Activated naive CD4-positive, alpha-beta T cell (primary cell): ENCODE data around the gene VARS2.

Source experiments
- DNase-seq, 4 experiments: peaks; one replicate each; lab custom pipeline; 2025; lab: John Stamatoyannopoulos, UW

VARS2 gene

DNA sequence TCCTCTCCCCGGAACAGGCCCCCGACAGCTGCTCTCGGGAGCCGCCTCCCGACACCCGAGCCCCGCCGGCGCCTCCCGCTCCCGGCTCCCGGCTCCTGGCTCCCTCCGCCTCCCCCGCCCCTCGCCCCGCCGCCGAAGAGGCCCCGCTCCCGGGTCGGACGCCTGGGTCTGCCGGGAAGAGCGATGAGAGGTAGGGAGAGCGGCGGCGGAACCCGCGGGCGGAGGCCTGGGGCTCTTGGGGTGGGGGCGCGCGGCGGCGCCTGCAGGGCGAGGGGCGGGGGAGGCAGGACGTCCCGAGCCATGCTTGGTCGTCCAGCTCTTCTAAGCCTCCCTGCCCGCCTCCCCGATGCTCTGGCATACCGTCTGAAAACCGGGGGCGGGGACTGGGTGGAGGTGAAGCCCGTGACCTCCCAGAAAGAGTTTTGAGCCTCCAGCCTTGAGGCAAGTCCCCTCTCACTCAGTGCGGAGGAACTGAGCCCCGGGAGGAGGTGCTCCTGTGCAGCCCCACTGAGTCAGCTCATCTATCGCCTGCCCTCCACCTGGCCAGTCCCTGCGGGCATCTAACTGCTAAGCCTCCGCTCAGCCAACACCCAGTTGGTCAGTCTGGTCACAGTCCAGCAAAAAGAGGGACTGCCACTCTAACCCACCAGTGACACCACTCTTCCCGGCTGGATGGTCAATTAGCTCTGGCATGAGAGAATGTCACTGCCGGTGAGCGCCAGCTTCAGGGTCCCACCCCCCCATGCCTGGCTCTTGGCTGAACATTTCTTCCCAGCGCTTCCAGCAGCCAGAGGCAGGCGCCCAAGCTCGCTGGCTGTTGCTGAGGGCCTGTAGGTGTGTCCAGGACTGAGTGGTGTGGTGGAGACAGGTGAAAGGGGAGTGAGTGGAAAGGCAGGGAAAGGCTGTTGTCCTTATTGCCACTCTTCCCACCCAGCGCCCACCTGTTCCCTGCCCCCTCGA is 29.2 kb upstream of the VARS2 start:
- peak in 1 of 4 experiments; percentile 18 for DNase-seq

DNA sequence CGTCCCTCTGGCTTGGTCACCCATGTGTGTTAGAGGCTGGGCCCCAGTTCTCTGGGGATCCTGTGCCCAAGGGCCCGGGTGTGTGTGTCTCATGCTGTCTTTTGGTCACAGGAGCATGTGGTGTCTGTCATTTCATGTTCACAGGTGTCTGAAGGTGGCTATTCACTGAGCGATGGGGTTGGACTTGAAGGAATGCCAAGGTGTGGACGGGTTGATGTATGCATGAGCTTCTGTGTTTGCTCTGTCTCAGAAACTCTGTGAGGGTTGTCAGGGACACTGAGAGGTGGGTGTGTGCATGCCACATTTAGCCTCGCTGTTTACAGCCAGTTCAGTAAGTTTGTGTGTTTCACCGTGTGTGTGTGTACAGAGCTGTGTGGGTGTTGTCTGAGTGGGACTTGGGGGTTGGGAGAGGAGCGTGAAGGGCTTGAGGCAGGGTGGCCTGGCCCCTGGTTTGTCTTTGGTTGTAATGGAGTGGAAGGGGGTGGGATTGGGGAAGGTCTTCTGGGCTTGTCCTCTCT is 28.5 kb upstream of the VARS2 start:
- DNase-seq = no peak

DNA sequence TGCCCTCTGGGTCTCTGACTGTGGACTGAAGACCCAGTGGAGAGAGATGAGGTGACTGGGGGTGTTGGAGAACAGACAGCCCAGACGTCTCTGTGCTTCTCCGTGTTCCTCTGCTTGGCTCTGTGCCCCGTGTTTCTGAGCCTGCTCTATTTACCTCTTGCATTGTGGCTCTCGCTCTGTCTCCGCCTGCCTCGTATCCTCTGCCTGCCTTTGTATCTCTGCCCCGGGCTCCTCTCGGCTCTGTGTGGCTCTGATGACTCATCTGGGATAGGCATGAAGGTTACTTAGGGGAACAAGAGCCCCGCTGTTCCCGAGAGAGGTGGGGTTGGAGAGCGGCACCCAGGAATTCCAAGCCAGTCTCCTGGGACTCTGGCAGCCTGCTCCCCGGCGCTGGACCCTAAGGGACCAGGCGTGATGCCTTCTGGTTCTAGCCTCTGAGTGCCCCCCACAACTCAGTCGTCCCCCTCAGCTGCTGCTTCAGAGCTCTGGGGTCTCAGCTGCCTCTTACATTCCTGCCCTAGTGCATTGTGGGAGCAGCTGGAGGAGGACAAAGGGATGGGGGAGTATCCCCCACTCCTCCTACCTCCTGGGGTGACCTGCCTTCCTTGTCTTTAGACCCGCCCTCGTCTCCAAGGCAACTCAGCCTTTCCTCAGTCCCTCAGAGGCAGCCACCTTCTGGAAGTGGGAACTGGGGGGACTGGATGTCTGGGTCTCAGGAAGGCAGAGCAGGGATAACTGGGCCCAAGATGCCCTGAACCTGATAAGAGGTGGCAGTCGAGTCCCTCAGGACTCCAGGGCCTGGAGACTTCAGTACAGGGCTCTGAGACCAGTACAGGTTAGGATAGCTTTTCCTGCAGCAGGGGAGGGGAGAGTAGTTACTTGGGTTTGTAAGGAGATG is 27.8 kb upstream of the VARS2 start:
- peak in 2 of 4 experiments; percentile 15 to 36 for DNase-seq

DNA sequence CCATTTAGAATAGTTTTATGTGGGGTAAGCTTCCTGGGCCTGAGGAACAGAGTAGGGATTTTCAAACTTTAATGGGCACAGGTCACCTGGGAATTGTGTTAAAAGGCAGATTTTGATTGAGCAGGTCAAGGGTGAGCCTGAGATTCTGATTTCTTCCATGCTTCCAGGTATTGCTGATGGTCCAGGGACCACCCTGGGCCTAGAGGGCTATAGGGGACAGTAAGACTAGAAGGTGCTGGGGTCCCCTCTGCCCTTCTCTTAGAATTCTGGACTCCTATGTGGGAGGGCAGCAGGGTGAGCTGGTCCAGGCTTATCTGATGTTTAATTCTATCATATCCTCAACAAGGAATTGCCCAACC is 27.2 kb upstream of the VARS2 start:
- DNase-seq = no peak

DNA sequence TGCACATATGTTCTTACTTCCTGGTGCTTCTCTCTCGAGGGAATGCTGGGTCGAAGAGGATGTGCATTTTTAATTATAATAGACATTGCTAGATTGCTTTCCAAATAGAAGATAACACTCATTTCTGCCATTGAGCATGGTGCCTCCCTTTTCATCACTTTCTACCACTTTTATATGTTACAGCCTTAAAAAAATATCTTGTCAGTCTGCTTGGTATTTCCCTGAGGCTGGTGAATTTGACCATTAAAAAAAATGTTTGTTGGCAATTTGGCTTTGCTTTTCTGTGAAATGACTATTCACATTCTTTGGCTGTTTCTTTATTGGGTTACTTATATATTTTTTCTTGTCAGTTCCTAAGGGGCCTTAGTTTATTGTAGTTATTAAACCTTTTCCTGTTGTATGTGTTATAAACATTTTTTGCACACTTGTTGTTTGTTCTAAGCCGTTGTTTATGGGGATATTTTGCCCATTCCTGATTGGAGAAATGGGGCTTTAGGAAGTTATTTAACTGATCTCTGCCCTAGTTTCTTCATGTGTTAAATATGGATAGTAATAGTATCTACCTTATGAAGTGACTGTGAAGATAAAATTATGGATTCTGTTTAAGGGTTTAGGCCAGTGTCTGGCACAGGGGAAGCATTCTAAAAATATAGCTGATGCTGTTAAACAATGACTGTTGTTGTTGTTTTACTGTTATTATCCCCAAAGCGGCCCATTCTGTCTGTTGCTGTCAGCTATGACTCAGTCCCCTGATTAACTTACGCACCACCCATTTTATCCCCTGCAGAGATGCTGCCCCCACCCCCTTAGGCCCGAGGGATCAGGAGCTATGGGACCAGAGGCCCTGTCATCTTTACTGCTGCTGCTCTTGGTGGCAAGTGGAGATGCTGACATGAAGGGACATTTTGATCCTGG is 25.9 kb upstream of the VARS2 start:
- no peak for DNase-seq

DNA sequence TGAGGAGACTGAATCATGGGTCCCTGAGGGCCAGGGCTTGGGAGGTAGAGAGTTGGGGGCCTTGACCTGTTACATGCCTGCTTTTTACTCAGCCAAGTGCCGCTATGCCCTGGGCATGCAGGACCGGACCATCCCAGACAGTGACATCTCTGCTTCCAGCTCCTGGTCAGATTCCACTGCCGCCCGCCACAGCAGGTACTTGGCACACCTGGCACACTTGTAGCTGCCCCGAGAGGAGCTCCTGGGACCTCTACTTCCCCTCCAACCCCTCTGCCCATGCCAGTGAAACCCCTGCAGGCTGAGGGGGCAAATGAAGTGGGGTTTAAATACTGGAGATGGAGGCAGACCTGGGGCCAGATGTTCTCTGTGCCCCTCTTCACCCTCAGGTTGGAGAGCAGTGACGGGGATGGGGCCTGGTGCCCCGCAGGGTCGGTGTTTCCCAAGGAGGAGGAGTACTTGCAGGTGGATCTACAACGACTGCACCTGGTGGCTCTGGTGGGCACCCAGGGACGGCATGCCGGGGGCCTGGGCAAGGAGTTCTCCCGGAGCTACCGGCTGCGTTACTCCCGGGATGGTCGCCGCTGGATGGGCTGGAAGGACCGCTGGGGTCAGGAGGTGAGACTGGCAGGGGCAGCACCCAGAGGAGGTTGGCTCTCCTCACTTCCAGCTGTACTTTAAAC is 25.1 kb upstream of the VARS2 start:
- no peak for DNase-seq

DNA sequence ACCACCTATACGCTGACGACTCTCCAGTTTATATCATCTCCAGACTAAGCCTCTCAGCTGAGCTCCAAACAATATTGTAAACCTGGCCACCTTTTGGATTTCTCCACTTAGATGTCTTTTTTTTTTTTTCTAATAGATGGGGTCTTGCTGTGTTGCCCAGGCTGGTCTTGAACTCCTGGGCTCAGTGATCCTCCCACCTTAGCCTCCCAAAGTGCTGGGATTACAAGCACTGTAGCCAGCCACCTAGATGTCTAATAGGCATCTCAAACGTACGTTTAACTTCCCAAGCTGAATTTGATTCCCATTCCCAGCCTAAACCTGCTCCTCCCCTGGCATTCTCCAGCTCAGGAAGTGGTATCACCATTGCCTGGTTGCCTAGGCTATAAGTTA is 24.5 kb upstream of the VARS2 start:
- no peak for DNase-seq

DNA sequence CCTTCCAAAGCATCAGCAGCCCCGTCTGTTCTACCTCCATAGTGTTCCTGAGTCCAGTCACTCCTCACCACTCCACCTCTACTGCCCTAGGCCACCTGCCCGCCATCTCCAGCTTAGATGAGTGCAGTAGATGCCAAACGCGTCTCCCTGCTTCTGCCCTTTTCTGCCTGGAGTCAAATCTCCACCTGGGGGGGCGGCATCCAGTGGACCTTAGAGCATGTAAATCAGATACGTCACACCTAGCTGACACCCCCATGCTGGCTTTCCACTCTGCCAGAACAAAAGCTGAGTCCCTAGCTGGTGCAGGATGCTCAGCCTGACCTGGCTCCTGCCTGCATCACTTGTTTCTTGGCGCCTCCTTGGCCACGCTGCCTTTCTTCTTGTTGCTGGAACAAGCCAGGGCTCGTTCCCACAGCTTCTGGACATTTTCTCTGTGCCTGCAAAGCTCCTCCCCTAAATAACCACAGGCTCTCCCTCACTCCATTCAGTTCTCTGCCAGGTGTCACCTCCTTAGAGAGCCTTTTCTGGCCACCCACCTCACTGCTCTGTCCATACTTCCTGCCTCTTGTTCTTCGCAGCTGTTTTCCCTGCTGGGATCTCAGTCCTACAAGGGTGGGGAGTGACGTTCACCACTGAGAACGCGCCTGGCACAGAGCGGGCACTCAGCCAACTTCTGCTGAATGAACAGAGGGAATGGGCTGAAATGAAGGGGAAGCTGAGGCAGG is 24.0 kb upstream of the VARS2 start:
- DNase-seq = no peak

DNA sequence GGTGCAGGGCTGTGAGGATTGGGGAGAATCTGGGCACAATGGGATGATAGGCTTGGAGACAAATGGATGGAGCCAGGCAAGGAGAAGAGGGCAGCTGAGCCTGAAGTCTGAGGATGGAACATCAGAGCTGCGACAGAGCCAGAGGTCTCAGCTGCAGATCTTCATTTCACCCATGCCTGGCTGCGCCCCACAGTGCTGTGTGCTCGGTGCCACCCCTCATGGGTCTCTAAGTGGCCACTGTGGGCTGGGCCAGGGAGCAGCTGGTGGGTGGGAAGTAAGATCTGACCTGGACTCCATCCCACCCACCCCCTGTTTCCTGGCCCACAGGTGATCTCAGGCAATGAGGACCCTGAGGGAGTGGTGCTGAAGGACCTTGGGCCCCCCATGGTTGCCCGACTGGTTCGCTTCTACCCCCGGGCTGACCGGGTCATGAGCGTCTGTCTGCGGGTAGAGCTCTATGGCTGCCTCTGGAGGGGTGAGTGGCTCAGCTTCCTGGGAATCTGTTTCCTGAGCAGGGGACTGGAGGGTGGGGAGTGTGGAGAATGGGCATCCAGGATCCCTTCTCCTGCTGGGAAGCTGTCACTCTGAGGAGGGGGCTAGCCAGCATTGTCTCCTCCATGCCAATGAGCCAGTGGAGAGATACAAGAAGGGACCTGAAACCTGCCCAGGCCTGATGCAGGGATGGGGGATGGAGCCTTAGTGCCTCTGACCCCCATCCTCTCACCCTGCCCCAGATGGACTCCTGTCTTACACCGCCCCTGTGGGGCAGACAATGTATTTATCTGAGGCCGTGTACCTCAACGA is 23.2 kb upstream of the VARS2 start:
- DNase-seq = no peak

DNA sequence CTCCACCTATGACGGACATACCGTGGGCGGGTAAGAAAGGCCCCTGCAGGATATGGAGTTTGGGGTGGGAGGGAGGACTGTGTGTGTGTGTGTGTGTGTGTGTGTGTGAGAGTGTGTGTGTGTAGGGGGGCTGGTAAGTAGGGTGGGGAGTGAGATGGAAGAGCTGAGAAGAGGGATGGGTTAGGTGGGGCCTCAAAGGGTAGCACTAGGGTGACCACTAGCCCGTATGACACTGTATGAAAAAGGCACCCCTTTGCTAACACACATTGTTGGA is 22.7 kb upstream of the VARS2 start:
- no peak for DNase-seq

DNA sequence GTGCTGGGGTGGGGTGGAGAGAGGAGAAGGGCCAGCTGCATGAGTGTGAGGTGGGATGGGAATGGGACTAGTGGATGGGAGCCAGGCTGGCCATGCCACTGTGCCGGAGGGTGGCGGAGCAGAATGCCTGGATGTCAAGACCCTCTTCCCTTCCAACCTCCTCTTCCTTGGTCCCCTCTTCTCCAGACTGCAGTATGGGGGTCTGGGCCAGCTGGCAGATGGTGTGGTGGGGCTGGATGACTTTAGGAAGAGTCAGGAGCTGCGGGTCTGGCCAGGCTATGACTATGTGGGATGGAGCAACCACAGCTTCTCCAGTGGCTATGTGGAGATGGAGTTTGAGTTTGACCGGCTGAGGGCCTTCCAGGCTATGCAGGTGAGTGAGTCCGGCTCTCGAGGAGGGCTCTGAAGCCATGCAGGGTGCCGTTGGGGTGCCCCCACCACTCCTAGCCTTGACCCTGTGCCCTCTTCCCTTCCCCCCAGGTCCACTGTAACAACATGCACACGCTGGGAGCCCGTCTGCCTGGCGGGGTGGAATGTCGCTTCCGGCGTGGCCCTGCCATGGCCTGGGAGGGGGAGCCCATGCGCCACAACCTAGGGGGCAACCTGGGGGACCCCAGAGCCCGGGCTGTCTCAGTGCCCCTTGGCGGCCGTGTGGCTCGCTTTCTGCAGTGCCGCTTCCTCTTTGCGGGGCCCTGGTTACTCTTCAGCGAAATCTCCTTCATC is 22.1 kb upstream of the VARS2 start:
- no peak for DNase-seq

DNA sequence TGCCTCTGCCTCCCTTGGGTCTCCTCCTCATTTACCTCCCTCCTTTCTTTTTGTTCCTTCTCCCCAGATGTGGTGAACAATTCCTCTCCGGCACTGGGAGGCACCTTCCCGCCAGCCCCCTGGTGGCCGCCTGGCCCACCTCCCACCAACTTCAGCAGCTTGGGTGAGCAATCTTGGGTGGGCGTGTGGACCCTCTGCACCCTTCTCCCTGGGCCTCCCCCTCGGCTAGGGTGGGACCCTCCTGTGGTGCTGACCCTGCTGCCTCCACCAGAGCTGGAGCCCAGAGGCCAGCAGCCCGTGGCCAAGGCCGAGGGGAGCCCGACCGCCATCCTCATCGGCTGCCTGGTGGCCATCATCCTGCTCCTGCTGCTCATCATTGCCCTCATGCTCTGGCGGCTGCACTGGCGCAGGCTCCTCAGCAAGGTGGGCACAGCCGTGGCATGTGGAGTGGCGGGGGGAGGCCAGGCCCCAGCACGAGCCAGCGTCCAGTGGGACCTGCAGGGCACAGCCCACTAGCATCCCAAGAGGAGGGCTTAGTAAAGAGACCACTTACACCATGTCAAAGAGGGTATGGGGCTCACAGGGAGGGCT is 20.9 kb upstream of the VARS2 start:
- no peak for DNase-seq

DNA sequence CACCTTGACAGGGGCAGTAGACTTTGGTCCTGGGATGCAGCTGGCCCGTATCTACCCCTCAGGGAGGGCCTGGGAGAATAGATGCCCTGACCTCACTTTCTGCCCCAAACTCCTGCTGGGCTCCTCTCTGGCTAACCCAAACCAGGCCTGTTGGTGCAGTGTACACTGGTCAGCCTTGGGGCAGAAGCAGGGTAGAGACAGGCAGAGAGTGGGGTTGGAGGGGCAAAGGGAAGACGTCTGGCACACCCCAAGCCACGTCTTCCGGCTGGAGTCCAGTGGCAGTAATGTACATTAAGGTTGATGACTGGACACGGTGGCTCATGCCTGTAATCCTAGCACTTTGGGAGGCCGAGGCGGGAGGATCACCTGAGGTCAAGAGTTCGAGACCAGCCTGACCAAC is 20.4 kb upstream of the VARS2 start:
- no peak for DNase-seq

DNA sequence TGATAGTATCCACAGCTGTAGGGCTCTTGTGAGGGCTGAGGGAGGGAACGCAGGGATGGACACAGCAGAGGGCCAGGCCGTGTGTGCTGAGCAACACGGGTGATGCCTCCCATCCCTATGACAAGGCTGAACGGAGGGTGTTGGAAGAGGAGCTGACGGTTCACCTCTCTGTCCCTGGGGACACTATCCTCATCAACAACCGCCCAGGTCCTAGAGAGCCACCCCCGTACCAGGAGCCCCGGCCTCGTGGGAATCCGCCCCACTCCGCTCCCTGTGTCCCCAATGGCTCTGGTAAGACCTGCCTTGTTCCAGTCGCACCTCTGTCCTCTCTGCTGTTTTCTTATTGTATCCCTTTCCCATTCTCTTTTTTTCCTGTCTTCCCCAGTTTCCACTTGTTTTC is 19.7 kb upstream of the VARS2 start:
- DNase-seq = no peak

DNA sequence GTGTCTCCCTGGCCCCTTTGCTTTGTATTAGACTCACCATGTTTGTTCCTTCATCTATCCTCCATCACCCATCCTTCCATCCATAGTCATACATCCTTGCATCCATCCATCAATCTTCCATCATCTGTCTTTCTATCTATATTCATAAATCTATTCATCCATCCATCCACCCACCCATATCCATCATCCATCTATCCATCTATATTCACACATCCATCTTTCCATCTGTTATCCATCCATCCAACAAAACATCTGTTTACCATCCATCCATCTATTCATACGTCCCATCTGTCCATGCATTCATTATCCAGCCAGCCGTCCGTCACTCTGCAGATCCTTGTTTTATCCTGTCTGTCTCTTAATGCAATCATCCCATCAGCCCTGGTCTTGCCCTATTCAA is 19.1 kb upstream of the VARS2 start:
- DNase-seq = no peak

DNA sequence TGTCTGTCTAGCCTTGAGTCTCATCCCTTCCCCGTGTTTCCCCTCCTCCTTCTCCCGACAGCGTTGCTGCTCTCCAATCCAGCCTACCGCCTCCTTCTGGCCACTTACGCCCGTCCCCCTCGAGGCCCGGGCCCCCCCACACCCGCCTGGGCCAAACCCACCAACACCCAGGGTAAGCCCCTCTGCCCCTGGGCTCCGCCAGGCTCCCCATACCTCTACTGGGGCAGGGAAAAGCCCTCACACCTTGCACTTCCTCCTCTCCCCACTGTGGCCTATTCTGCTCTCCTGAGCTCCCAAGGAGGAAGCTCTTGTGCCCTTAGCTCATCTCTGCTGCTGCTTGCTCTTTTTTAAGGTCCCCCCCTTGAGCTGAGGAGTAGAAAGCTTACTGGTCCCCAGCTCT is 18.7 kb upstream of the VARS2 start:
- no peak for DNase-seq

DNA sequence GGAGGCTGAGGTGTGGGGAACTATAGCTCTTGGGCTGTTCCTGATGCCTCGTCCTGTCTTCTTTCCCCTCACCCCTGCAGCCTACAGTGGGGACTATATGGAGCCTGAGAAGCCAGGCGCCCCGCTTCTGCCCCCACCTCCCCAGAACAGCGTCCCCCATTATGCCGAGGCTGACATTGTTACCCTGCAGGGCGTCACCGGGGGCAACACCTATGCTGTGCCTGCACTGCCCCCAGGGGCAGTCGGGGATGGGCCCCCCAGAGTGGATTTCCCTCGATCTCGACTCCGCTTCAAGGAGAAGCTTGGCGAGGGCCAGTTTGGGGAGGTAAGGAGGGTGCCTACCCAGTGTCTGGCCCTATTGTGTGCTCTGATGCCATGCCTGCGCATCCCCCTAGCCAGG is 17.5 kb upstream of the VARS2 start:
- DNase-seq = no peak

DNA sequence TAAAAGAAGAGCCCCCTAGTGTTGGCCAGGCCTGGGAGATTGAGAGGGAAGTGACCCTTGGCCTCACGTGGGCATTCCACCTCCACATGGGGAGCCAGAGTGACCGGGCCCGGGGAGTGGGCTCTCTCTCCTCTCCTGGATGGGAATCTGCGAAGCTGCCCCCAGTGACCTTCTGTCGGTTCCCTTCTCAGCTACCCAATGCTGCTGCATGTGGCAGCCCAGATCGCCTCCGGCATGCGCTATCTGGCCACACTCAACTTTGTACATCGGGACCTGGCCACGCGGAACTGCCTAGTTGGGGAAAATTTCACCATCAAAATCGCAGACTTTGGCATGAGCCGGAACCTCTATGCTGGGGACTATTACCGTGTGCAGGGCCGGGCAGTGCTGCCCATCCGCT is 16.2 kb upstream of the VARS2 start:
- no peak for DNase-seq
